H7 (cell line): Measurements from ENCODE around the gene CYTH2. TPM values are rescaled to one million over a fixed set of nuclear protein-coding genes. Genes with fewer than 3 reads are reported as not detected.
"Not testable (repeated sequence)": the region's sequence is repeated elsewhere in the genome, so short reads cannot be mapped to it uniquely, and the experiment has no call there.

Experiments used
- DNase-seq: peaks from one replicate; pipeline ENCODE4 v3.0.0; 2012
- H3K27me3 ChIP-seq: 2 replicates; pipeline ENCODE4 v1.6.0; 2011; ENCODE audit warnings: mild to moderate bottlenecking, low read length; ENCODE audit not compliant: control insufficient read depth, insufficient read depth
- H3K36me3 ChIP-seq: replicated peaks from 2 replicates; pipeline ENCODE4 v1.5.1; 2011; ENCODE audit warnings: low read length; ENCODE audit not compliant: control insufficient read depth, insufficient read depth
- H3K4me3 ChIP-seq: 2 replicates; pipeline ENCODE4 v1.5.1; 2011; ENCODE audit warnings: low read depth, mild to moderate bottlenecking, control low read depth, low read length, moderate library complexity; ENCODE audit not compliant: insufficient read depth
- total RNA-seq: library from RNA; depleted of rRNA; stranded (reverse); fragments of >200 nt; shearing (Covaris generic); gene quantifications from 2 replicates; pipeline ENCODE4 v1.2.3, GENCODE V29; 2014; rRNA removed

The CYTH2 gene
- total RNA-seq, 1 experiment from 2014 or later = 51.3 TPM

GRCh38 chr19:48518207-48518606 lies 49.0 kb downstream of the CYTH2 start:
- DNase-seq = no peak
- H3K36me3 ChIP-seq = no peaks in the 10 kb centered on the region
- H3K27me3 ChIP-seq = peaks cover 3% of the 10 kb centered on the region; the same call in 1 of the 2 replicates
- no peak overlapping the region for H3K4me3 ChIP-seq

GRCh38 chr19:48519426-48519825 lies 50.3 kb downstream of the CYTH2 start:
- not testable (repeated sequence) for H3K4me3 ChIP-seq, DNase-seq, H3K36me3 ChIP-seq, H3K27me3 ChIP-seq

- no peak for DNase-seq
- no peaks in the 10 kb centered on the region for H3K27me3 ChIP-seq
- no peak overlapping the region for H3K4me3 ChIP-seq
- no peaks in the 10 kb centered on the region for H3K36me3 ChIP-seq
Measured at GRCh38 chr19:48520134-48520533, 51.0 kb downstream of the CYTH2 start.

- no peak for DNase-seq
- H3K36me3 ChIP-seq = no peaks in the 10 kb centered on the region
Measured at GRCh38 chr19:48524221-48524620, 55.1 kb downstream of the CYTH2 start.

GRCh38 chr19:48524732-48525131 lies 55.6 kb downstream of the CYTH2 start:
- no peak for DNase-seq
- no peaks in the 10 kb centered on the region for H3K27me3 ChIP-seq
- H3K36me3 ChIP-seq = no peaks in the 10 kb centered on the region
- no peak overlapping the region for H3K4me3 ChIP-seq

More at GRCh38 chr19:48524221-48524620, 55.1 kb downstream of the CYTH2 start:
- Histone ChIP-seq H3K27me3 (no peaks in the 10 kb centered on the region), H3K4me3 (no peak overlapping the region)

GRCh38 chr19:48529156-48529555 lies 60.0 kb downstream of the CYTH2 start:
- Histone ChIP-seq H3K27me3 (no peaks in the 10 kb centered on the region), H3K36me3 (no peaks in the 10 kb centered on the region)
- no peak for DNase-seq

GRCh38 chr19:48530066-48530720 lies 61.0 kb downstream of the CYTH2 start:
- Histone ChIP-seq H3K36me3 (no peaks in the 10 kb centered on the region), H3K27me3 (no peaks in the 10 kb centered on the region), H3K4me3 (no peak overlapping the region)
- no peak for DNase-seq

More at GRCh38 chr19:48529156-48529555, 60.0 kb downstream of the CYTH2 start:
- no peak overlapping the region for H3K4me3 ChIP-seq

- no peak for DNase-seq
- no peaks in the 10 kb centered on the region for H3K27me3 ChIP-seq
- no peaks in the 10 kb centered on the region for H3K36me3 ChIP-seq
- H3K4me3 ChIP-seq = no peak overlapping the region
Measured at GRCh38 chr19:48530770-48531169, 61.6 kb downstream of the CYTH2 start.

Other genes with a start within 250 kb of the CYTH2 start
- gene CARD8, start 213.5 kb upstream of the CYTH2 start, total RNA-seq = 0.55 and 1.1 TPM in 2 replicates
- 12.8 and 17.9 TPM in 2 replicates for gene ZNF114, start 199.3 kb upstream of the CYTH2 start, total RNA-seq
- 29.9 and 57.5 TPM in 2 replicates for gene EMP3, start 143.8 kb upstream of the CYTH2 start, total RNA-seq
- gene TMEM143, start 105.4 kb upstream of the CYTH2 start, total RNA-seq = 11.5 and 17.4 TPM in 2 replicates
- gene SYNGR4, start 105.0 kb upstream of the CYTH2 start, total RNA-seq = not detected in 2 replicates
- gene KDELR1, start 77.8 kb upstream of the CYTH2 start, total RNA-seq = 110 and 111 TPM in 2 replicates
- gene GRIN2D, start 75.7 kb upstream of the CYTH2 start, total RNA-seq = 4.4 and 4.8 TPM in 2 replicates
- gene GRWD1, start 23.4 kb upstream of the CYTH2 start, total RNA-seq = 80.6 and 97.8 TPM in 2 replicates
- gene KCNJ14, start 13.8 kb upstream of the CYTH2 start, total RNA-seq = 0.21 and 0.70 TPM in 2 replicates
- gene LMTK3, start 42.5 kb downstream of the CYTH2 start, total RNA-seq = 3.0 and 3.6 TPM in 2 replicates
- 1.8 and 2.8 TPM in 2 replicates for gene SULT2B1, start 82.8 kb downstream of the CYTH2 start, total RNA-seq
- not detected in 2 replicates for gene SPACA4, start 137.4 kb downstream of the CYTH2 start, total RNA-seq
- 3.8 and 4.0 TPM in 2 replicates for gene FAM83E, start 145.7 kb downstream of the CYTH2 start, total RNA-seq
- gene RPL18, start 149.8 kb downstream of the CYTH2 start, total RNA-seq = 3,978 and 5,156 TPM in 2 replicates
- gene SPHK2, start 150.1 kb downstream of the CYTH2 start, total RNA-seq = 10.9 and 26.4 TPM in 2 replicates
- gene DBP, start 168.0 kb downstream of the CYTH2 start, total RNA-seq = 11.2 and 18.2 TPM in 2 replicates
- gene CA11, start 176.8 kb downstream of the CYTH2 start, total RNA-seq = 10.8 and 24.0 TPM in 2 replicates
- gene NTN5, start 203.6 kb downstream of the CYTH2 start, total RNA-seq = 0.15 TPM in 1 of 2 replicates, not detected in the other
- gene FUT2, start 226.6 kb downstream of the CYTH2 start, total RNA-seq = 0.78 and 1.8 TPM in 2 replicates